GM21723 (cell line): ENCODE results near the gene NFKBIA.
"Not testable (repeated sequence)": the region's sequence is repeated elsewhere in the genome, so short reads cannot be mapped to it uniquely, and the experiment has no call there.

Experiments
- ATAC-seq: cut with Tn5 transposase; IDR thresholded peaks from one replicate; pipeline ENCODE4 v1.9.1; 2021; ENCODE audit warnings: mild to moderate bottlenecking, moderate library complexity; ENCODE audit not compliant: unreplicated experiment

Gene NFKBIA

GRCh38 chr14:35369701-35370191 lies 34.8 kb downstream of the NFKBIA start:
- ATAC-seq = no peak

GRCh38 chr14:35368583-35369392 lies 35.8 kb downstream of the NFKBIA start:
- no peak for ATAC-seq

GRCh38 chr14:35368139-35368460 lies 36.4 kb downstream of the NFKBIA start:
- no peak for ATAC-seq

GRCh38 chr14:35367056-35367372 lies 37.5 kb downstream of the NFKBIA start:
- no peak for ATAC-seq

GRCh38 chr14:35366521-35366976 lies 38.0 kb downstream of the NFKBIA start:
- ATAC-seq = no peak

- ATAC-seq = no peak
Observed at GRCh38 chr14:35366056-35366451, 38.5 kb downstream of the NFKBIA start.

- peak; percentile 47 for ATAC-seq
Observed at GRCh38 chr14:35365130-35366055, 39.2 kb downstream of the NFKBIA start.

GRCh38 chr14:35362911-35363374 lies 41.6 kb downstream of the NFKBIA start:
- no peak for ATAC-seq

- ATAC-seq = no peak
Observed at GRCh38 chr14:35362450-35362849, 42.1 kb downstream of the NFKBIA start.

GRCh38 chr14:35361141-35361480 lies 43.4 kb downstream of the NFKBIA start:
- no peak for ATAC-seq

- not testable (repeated sequence) for ATAC-seq
Observed at GRCh38 chr14:35359655-35360054, 44.9 kb downstream of the NFKBIA start.

GRCh38 chr14:35355981-35356841 lies 48.3 kb downstream of the NFKBIA start:
- ATAC-seq = no peak

GRCh38 chr14:35355235-35355634 lies 49.3 kb downstream of the NFKBIA start:
- not testable (repeated sequence) for ATAC-seq

GRCh38 chr14:35353409-35354172 lies 51.0 kb downstream of the NFKBIA start:
- no peak for ATAC-seq

- no peak for ATAC-seq
Observed at GRCh38 chr14:35352274-35353233, 52.0 kb downstream of the NFKBIA start.

GRCh38 chr14:35351897-35352273 lies 52.7 kb downstream of the NFKBIA start:
- ATAC-seq = no peak
